ENCODE measurements around the gene EFNA5. TPM values are rescaled to one million over a fixed set of nuclear protein-coding genes. Genes with fewer than 3 reads are reported as not detected.
A peak's percentile ranks its signal among the peaks of the same experiment; 100 is the strongest.

Gene EFNA5
- total and polyA plus RNA-seq, 2 donors from 2014 or later = 5.9 to 54.4 TPM

- Histone ChIP-seq H3K4me1 (ENCODE audit: control insufficient read depth in 2 of 3, insufficient read depth in 2 of 3, low read depth in 1 of 3, low read length in 3 of 3) (no peaks in the 10 kb centered on the region), H3K9ac (ENCODE audit: low read length in 3 of 3) (no peak overlapping the region), H3K27me3 (ENCODE audit: control insufficient read depth, insufficient read depth, low read length) (no peaks in the 10 kb centered on the region), H3K27ac (ENCODE audit: low read depth in 2 of 2, low read length in 2 of 2) (no peak overlapping the region), H3K4me3 (ENCODE audit: low read length in 3 of 3) (no peak overlapping the region), H3K36me3 (ENCODE audit: control insufficient read depth in 2 of 3, insufficient read depth in 3 of 3, low read length in 3 of 3) (no peaks in the 10 kb centered on the region), H3K9me3 (ENCODE audit: control insufficient read depth in 2 of 3, insufficient read depth in 1 of 3, low read length in 3 of 3) (no peaks in the 10 kb centered on the region)
- no peak for TF ChIP-seq CTCF (IDR thresholded peaks at IDR 0.05; ENCODE audit: borderline replicate concordance, extremely low read depth, insufficient read depth)
- intact Hi-C loops (cut with DNase I) = no loop called here
- no peak for FAIRE-seq
- DNase-seq = peak in 3 of 5 donors; percentile 34 to 48 (median 40)
Observed at GRCh38 chr5:107402434-107403227, 268.1 kb downstream of the EFNA5 start.

GRCh38 chr5:107401470-107402122, 269.1 kb downstream of the EFNA5 start:
- peak in 1 of 5 donors; percentile 35 for DNase-seq
- no peak for TF ChIP-seq CTCF (IDR thresholded peaks at IDR 0.05; ENCODE audit: borderline replicate concordance, extremely low read depth, insufficient read depth)
- FAIRE-seq = no peak
- no peak overlapping the region for H3K9ac ChIP-seq (ENCODE audit: low read length in 3 of 3)
- no peaks in the 10 kb centered on the region for H3K27me3 ChIP-seq (ENCODE audit: control insufficient read depth, insufficient read depth, low read length)
- H3K27ac ChIP-seq (ENCODE audit: low read depth in 2 of 2, low read length in 2 of 2) = no peak overlapping the region
- no peaks in the 10 kb centered on the region for H3K4me1 ChIP-seq (ENCODE audit: control insufficient read depth in 2 of 3, insufficient read depth in 2 of 3, low read depth in 1 of 3, low read length in 3 of 3)
- intact Hi-C loops (cut with DNase I) = no loop called here
- H3K9me3 ChIP-seq (ENCODE audit: control insufficient read depth in 2 of 3, insufficient read depth in 1 of 3, low read length in 3 of 3) = no peaks in the 10 kb centered on the region
- H3K36me3 ChIP-seq (ENCODE audit: control insufficient read depth in 2 of 3, insufficient read depth in 3 of 3, low read length in 3 of 3) = no peaks in the 10 kb centered on the region
- H3K4me3 ChIP-seq (ENCODE audit: low read length in 3 of 3) = no peak overlapping the region

GRCh38 chr5:107400328-107400727, 270.4 kb downstream of the EFNA5 start:
- FAIRE-seq = no peak
- Histone ChIP-seq H3K36me3 (ENCODE audit: control insufficient read depth in 2 of 3, insufficient read depth in 3 of 3, low read length in 3 of 3) (no peaks in the 10 kb centered on the region), H3K4me1 (ENCODE audit: control insufficient read depth in 2 of 3, insufficient read depth in 2 of 3, low read depth in 1 of 3, low read length in 3 of 3) (no peaks in the 10 kb centered on the region), H3K27ac (ENCODE audit: low read depth in 2 of 2, low read length in 2 of 2) (no peak overlapping the region), H3K27me3 (ENCODE audit: control insufficient read depth, insufficient read depth, low read length) (no peaks in the 10 kb centered on the region), H3K4me3 (ENCODE audit: low read length in 3 of 3) (no peak overlapping the region), H3K9me3 (ENCODE audit: control insufficient read depth in 2 of 3, insufficient read depth in 1 of 3, low read length in 3 of 3) (no peaks in the 10 kb centered on the region), H3K9ac (ENCODE audit: low read length in 3 of 3) (no peak overlapping the region)
- TF ChIP-seq CTCF (IDR thresholded peaks at IDR 0.05; ENCODE audit: borderline replicate concordance, extremely low read depth, insufficient read depth) = no peak
- DNase-seq = no peak
- intact Hi-C loops (cut with DNase I) = no loop called here

Data from kidney (tissue), 14 donors.